ENCODE results near the gene AMBRA1.
"Not testable (repeated sequence)": the region's sequence is repeated elsewhere in the genome, so short reads cannot be mapped to it uniquely, and the experiment has no call there.

Gene AMBRA1

GRCh38 chr11:46612326-46612725, 18.5 kb upstream of the AMBRA1 start:
- no peak for DNase-seq (ENCODE audit: low spot score)

- no peak for DNase-seq (ENCODE audit: low spot score)
These were observed 17.9 kb upstream of the AMBRA1 start for GRCh38 chr11:46611526-46612304.

GRCh38 chr11:46609386-46609785, 15.6 kb upstream of the AMBRA1 start:
- DNase-seq (ENCODE audit: low spot score), result no peak

DNA sequence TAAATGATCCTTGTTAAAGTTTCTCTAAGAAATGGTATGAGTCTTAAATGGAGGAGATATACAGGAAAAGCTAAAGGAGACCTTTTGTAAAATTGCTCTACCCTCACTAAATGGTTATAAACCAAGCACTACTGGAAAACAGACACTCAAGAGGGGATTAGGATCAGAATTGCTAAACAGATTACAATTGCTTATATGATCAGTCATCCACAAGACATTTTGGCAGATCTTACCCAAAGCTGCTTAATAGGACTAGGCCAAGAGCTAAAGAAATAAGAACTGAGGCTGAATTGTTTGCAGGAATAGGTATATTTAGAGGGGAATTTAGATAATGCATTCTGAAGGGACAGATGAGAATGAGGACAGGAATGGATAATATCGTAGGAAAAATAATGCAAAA, 13.7 kb upstream of the AMBRA1 start:
- no peak for DNase-seq (ENCODE audit: low spot score)

GRCh38 chr11:46604796-46605195, 11.0 kb upstream of the AMBRA1 start:
- no peak for DNase-seq (ENCODE audit: low spot score)

- DNase-seq (ENCODE audit: low spot score), result no peak
These were observed 10.0 kb upstream of the AMBRA1 start for GRCh38 chr11:46603704-46604308.

- DNase-seq (ENCODE audit: low spot score), result no peak
These were observed 7.3 kb upstream of the AMBRA1 start for GRCh38 chr11:46601129-46601528.

- no peak for DNase-seq (ENCODE audit: low spot score)
These were observed 6.6 kb upstream of the AMBRA1 start for GRCh38 chr11:46600194-46600960.

- DNase-seq (ENCODE audit: low spot score), result no peak
These were observed 5.7 kb upstream of the AMBRA1 start for GRCh38 chr11:46599340-46600193.

- no peak for DNase-seq (ENCODE audit: low spot score)
These were observed 3.9 kb upstream of the AMBRA1 start for GRCh38 chr11:46597609-46598219.

DNA sequence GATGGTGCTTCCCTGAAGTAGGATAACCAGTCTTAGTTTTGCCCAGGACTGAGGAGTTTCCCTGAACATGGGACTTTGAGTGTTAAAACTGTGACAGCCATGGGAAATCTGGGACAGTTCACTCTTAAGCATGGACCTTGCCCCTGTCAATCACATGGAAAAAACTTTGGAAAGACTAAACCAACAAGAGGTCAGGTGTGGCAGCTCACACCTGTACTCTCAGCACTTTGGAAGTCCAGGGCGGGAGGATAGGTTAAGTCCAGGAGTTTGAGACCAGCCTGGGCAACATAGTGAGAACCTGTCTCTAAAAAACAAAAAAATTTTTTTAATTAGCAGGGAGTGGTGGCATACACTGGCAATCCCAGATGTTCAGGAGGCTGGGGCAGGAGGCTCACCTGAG, 3.3 kb upstream of the AMBRA1 start:
- no peak for DNase-seq (ENCODE audit: low spot score)

DNA sequence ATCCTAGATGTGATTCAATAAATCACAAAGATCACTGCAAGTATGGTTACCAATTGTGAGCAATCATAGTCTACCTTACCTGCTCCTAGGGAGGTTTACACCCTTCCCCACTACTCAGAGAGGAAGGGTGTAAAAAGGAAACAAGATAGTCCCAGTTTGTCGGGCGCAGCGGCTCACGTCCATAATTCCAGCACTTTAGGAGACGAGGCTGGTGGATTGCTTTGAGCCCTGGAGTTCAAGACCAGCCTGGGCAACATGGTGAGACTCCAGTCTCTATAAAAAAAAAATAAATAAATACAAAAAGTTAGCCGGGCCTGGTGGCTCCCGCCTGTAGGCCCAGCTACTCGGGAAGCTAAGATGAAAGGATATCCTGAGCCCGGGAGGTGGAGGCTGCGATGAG, 962 bp upstream of the AMBRA1 start:
- DNase-seq (ENCODE audit: low spot score), result no peak

DNA sequence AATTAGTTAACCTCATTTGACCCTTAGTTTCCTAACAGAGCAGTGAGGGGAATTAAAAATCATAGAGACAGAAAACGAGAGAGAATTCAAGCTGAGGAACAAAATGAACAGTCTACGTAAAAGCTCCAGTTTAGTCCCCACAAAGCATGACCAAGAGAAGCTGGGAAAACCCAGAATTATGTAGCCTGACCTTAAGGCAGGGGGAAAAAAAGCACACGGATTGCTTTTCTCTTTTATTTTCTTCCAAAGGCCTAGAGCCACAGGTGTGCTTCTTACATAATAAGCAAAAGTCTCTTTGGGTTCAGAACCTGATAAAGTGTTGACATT, 514 bp upstream of the AMBRA1 start:
- DNase-seq (ENCODE audit: low spot score), result no peak

- DNase-seq (ENCODE audit: low spot score), result no peak
These were observed 2.9 kb downstream of the AMBRA1 start for GRCh38 chr11:46590740-46591605.

GRCh38 chr11:46588915-46589314, 4.9 kb downstream of the AMBRA1 start:
- no peak for DNase-seq (ENCODE audit: low spot score)

DNA sequence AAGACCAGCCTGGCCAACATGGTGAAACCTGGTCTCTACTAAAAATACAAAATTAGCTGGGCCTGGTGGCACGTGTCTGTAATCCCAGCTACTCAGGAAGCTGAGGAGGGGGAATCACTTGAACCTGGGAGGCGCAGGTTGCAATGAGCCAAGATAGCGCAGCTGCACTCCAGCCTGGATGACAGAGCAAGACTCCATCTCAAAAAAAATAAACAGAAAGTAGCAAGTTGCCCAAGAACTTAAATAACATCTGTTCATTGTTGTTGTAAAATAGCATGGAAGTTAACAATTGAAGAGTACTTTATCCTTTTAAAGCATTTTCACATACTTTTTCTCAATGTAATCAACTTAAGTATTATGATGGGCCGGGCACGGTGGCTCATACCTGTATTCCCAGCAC, 5.7 kb downstream of the AMBRA1 start:
- DNase-seq (ENCODE audit: low spot score), result no peak

- not testable (repeated sequence) for DNase-seq (ENCODE audit: low spot score)
These were observed 10.3 kb downstream of the AMBRA1 start for GRCh38 chr11:46583513-46583912.

DNA sequence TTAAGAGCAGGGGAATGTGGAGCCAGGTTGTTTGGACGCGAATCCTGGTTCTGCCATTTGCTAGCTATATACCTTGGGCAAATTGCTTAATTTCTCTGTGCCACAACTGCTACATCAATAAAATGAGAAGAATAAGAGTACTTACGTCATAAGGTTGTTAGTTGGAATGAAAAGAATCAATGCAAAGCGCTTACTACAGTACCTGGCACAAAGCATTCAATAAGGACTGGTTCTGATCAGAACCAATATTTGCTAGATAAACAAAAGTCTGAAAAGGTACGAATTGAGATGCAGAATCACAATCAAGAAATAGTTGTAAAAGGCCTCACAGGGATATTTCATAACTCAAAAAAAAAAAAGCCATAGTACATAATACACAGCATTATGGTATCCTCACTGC, 11.2 kb downstream of the AMBRA1 start:
- DNase-seq (ENCODE audit: low spot score), result no peak

DNA sequence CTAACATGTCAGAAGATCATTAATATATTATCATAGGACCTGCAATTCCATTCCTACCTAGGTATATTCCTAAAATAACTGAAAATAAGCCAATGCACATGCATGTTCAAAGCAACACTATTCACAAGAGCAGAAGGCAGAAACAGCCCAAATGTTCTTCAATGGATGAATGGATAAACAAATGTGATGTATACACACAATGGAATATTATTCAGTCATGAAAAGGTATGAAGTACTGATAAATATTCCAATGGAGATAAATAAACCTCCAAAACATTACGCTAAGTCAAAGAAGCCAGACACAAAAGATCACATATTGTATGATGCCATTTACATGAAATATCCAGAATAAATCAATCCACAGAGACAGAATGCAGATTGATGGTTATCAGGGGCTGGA, 16.8 kb downstream of the AMBRA1 start:
- no peak for DNase-seq (ENCODE audit: low spot score)

DNA sequence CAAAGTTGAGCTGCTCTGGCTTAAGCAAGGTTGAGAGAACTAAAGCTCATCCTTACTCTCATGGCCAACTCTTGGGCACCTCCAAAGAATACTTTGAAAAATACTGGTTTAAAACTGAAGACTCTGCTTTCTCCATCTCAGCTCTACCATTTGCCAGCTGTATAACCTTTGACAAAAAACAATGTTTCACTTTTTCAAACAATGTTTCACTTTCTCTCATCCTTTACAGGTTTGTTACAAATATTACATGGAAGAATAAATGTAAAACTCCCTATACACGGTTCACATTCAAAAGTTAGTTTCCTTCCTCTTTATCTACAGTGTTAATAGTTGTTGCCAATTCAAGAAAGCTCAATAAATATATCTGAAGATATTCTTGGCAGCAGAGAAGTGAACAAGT, 19.2 kb downstream of the AMBRA1 start:
- no peak for DNase-seq (ENCODE audit: low spot score)

Data from AG20443 (cell line).